PC-3 (cell line): Measurements from ENCODE around the gene EHMT2. TPM values are rescaled to one million over a fixed set of nuclear protein-coding genes. Genes with fewer than 3 reads are reported as not detected.

Experiments used
- ATAC-seq: fragments of 200-7000 bp; cut with Tn5 transposase; 2 replicates; pipeline ENCODE4 v1.9.1; 2020; ENCODE audit warnings: mild to moderate bottlenecking, moderate library complexity
- BruUV-seq: library from RNA; stranded (reverse); fragments of 400-500 nt; replicated peaks from 2 replicates; lab custom pipeline; 2021; lab: Mats Ljungman, UMichigan
- CTCF ChIA-PET: fragments of 300-600 bp; sonication (Branson Sonifier 250); formaldehyde crosslinking; loops from one replicate; lab custom pipeline; 2022; ENCODE audit warnings: antibody characterized with exemption; lab: Charles Lee
- POLR2A ChIA-PET: fragments of 300-600 bp; sonication (Branson Sonifier 250); formaldehyde crosslinking; loops from one replicate; lab custom pipeline; 2022; ENCODE audit warnings: antibody characterized with exemption; ENCODE audit not compliant: unreplicated experiment; lab: Charles Lee
- DNase-seq: peaks from one replicate; pipeline ENCODE4 v3.0.0-alpha.2; 2015
- H2AFZ ChIP-seq: fragments of 300-600 bp; sonication (generic); 2 replicates; pipeline ENCODE4 v1.6.0; 2016; ENCODE audit warnings: antibody characterized with exemption, low read length
- H3F3A ChIP-seq: fragments of 300-600 bp; sonication (generic); one replicate; pipeline ENCODE4 v1.6.0; 2017; ENCODE audit warnings: antibody characterized with exemption, low read length, control low read depth, mild to moderate bottlenecking; ENCODE audit not compliant: unreplicated experiment
- H3K27ac ChIP-seq: fragments of 300-600 bp; sonication (generic); 2 replicates; pipeline ENCODE4 v1.5.1; 2016; ENCODE audit warnings: mild to moderate bottlenecking, low read length
- H3K27me3 ChIP-seq: fragments of 300-600 bp; sonication (generic); 2 replicates; pipeline ENCODE4 v1.6.1; 2016; ENCODE audit warnings: low read length, mixed read lengths
- H3K36me3 ChIP-seq: fragments of 300-600 bp; sonication (generic); 2 replicates; pipeline ENCODE4 v1.6.1; 2016; ENCODE audit warnings: low read depth, mixed run types, low read length, mixed read lengths
- H3K4me1 ChIP-seq: fragments of 300-600 bp; sonication (generic); 2 replicates; pipeline ENCODE4 v1.5.1; 2016; ENCODE audit warnings: low read length; ENCODE audit not compliant: insufficient read depth
- H3K4me2 ChIP-seq: fragments of 300-600 bp; sonication (generic); 2 replicates; pipeline ENCODE4 v1.6.0; 2016; ENCODE audit warnings: low read length
- H3K4me3 ChIP-seq: fragments of 300-600 bp; sonication (generic); 2 replicates; pipeline ENCODE4 v1.5.1; 2016; ENCODE audit warnings: mild to moderate bottlenecking, low read length, mixed read lengths
- H3K79me2 ChIP-seq: fragments of 300-600 bp; sonication (generic); 2 replicates; pipeline ENCODE4 v1.6.1; 2017; ENCODE audit warnings: low read length, mixed read lengths
- H3K9ac ChIP-seq: fragments of 300-600 bp; sonication (generic); 2 replicates; pipeline ENCODE4 v1.6.0; 2016; ENCODE audit warnings: mild to moderate bottlenecking, low read length
- H3K9me2 ChIP-seq: fragments of 300-600 bp; sonication (generic); replicated peaks from 2 replicates; pipeline ENCODE4 v1.6.1; 2016; ENCODE audit warnings: mixed run types, low read length, mixed read lengths
- H3K9me3 ChIP-seq: fragments of 300-600 bp; sonication (generic); 2 replicates; pipeline ENCODE4 v1.6.1; 2016; ENCODE audit warnings: low read length, mixed read lengths
- H4K20me1 ChIP-seq: fragments of 300-600 bp; sonication (generic); 2 replicates; pipeline ENCODE4 v1.6.1; 2016; ENCODE audit warnings: low read length, mixed read lengths
- EZH2 ChIP-seq: fragments of 300-600 bp; sonication (generic); IDR thresholded peaks from one replicate; pipeline ENCODE4 v1.6.1; 2017; ENCODE audit warnings: antibody characterized with exemption, mild to moderate bottlenecking, low read length; ENCODE audit not compliant: unreplicated experiment
- EZH2phosphoT487 ChIP-seq: fragments of 300-600 bp; sonication (generic); IDR thresholded peaks from 2 replicates; pipeline ENCODE4 v1.6.1; 2018; ENCODE audit warnings: mild to moderate bottlenecking, antibody characterized with exemption, low read length, borderline replicate concordance
- intact Hi-C: fragments of 100-400 bp; cut with micrococcal nuclease; formaldehyde crosslinking; loops from 2 replicates; pipeline ENCODE4 v1.9.0; 2023
- total RNA-seq: library from RNA; depleted of rRNA; stranded (reverse); fragments of >200 nt; gene quantifications from 2 replicates; pipeline ENCODE4 v1.2.3, GENCODE V29; 2014
- TF ChIP-seq, protein P1 (sequence below): fragments of 300-600 bp; sonication (generic); conservative IDR thresholded peaks from 2 replicates; pipeline ENCODE4 v1.5.1; 2017; ENCODE audit warnings: antibody characterized with exemption, low read depth, mild to moderate bottlenecking, low read length

Gene EHMT2
- total RNA-seq, 1 experiment from 2014 or later: 74.5 TPM

DNA sequence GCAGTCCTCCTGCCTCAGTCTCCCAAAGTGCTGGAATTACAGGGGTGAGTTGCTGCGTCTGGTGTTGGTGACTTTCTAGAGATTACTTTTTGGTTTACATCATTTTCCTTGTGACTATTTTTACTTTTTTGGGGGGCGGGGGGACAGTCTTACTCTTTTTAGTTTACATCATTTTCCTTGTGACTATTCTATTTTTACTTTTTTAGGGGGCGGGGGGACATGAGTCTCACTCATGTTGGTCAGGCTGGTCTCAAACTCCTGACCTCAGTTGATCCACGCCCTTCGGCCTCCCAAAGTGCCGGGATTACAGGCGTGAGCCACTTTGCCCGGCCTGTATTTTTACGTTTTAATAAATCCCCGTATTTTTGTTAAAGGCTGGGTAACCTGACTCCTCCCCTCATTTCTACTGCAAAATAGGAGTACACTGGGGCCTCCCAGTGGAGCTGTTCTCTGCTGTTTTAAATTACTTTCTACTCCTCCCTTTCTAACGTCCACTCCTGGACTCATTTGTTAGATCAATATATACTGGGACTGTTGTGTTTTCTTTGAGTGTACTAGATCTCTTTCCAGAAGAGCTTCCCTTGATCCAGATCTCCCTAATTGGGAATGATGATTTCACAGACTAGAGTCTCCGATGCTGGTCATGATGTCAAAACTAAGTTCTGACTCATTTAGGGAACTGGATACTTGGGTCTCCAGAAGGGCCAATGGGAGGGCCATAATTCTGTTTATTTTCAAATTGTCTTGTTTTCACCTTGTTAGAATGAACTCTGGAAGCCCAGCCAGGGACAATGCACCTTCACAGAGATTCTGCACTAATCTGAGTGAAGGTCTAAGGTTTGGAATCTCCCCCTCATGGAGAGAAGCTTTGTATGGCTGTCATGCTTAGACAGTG, 60.8 kb downstream of the EHMT2 start:
- peak overlapping the region; percentile 98 for H3K9ac ChIP-seq
- ATAC-seq (no peak), DNase-seq (peak; percentile 38)
- H2AFZ ChIP-seq: no peak overlapping the region
- H3K4me1 ChIP-seq: peaks cover 18% of the 10 kb centered on the region
- intact Hi-C loops: loop anchor here (10.0 kb wide), 1 partner anchor 152 kb away; the partner anchor contains the start of gene LY6G5C
- H4K20me1 ChIP-seq: peaks cover 43% of the 10 kb centered on the region
- peaks cover 40% of the 10 kb centered on the region for H3F3A ChIP-seq
- no peaks in the 10 kb centered on the region for H3K9me2 ChIP-seq
- ChIA-PET POLR2A (interaction anchor here (0.6 kb wide), 2 partner anchors 17 to 855 kb away, joined by 3 to 4 read pairs; no protein-coding TSS in a partner anchor), CTCF (interaction anchor here (0.6 to 0.7 kb wide), 3 partner anchors 26 to 64 kb away, joined by 3 read pairs; no protein-coding TSS in a partner anchor)
- TF ChIP-seq EZH2: no peak
- TF ChIP-seq EZH2phosphoT487: no peak
- TF ChIP-seq, protein P1, sequence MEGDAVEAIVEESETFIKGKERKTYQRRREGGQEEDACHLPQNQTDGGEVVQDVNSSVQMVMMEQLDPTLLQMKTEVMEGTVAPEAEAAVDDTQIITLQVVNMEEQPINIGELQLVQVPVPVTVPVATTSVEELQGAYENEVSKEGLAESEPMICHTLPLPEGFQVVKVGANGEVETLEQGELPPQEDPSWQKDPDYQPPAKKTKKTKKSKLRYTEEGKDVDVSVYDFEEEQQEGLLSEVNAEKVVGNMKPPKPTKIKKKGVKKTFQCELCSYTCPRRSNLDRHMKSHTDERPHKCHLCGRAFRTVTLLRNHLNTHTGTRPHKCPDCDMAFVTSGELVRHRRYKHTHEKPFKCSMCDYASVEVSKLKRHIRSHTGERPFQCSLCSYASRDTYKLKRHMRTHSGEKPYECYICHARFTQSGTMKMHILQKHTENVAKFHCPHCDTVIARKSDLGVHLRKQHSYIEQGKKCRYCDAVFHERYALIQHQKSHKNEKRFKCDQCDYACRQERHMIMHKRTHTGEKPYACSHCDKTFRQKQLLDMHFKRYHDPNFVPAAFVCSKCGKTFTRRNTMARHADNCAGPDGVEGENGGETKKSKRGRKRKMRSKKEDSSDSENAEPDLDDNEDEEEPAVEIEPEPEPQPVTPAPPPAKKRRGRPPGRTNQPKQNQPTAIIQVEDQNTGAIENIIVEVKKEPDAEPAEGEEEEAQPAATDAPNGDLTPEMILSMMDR: peak; percentile 34; the same call in 1 of the 2 replicates
- H3K79me2 ChIP-seq: peaks cover 62% of the 10 kb centered on the region
- H3K9me3 ChIP-seq: no peaks in the 10 kb centered on the region
- peaks cover 45% of the 10 kb centered on the region for H3K36me3 ChIP-seq
- peak overlapping the region; percentile 92 for H3K4me2 ChIP-seq
- no TSS peak for BruUV-seq
- H3K27ac ChIP-seq: peak overlapping the region; percentile 16
- no peaks in the 10 kb centered on the region for H3K27me3 ChIP-seq
- peak overlapping the region; percentile 97 for H3K4me3 ChIP-seq

DNA sequence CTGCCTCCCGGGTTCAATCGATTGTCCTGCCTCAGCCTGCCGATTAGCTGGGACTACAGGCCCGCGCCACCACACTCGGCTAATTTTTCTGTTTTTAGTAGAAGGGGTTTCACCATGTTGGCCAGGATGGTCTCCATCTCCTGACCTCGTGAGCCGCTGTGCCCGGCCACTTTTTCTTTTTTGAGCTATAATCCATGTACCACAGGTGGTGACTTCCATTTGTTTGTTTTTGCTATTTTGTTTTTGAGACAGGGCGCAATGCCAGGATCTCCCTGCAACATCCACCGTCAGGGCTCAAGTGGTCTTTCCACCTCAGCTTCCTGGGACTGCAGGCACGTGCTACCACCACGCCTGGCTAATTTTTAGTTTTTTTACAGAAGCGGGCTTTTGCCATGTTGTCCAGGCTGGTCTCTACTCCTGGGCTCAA, 61.4 kb downstream of the EHMT2 start:
- ChIA-PET CTCF (interaction anchor here (0.7 kb wide), 1 partner anchor 63 kb away, joined by 3 read pairs; no protein-coding TSS in a partner anchor), POLR2A (interaction anchor here (0.6 kb wide), 2 partner anchors 8 to 17 kb away, joined by 4 read pairs; partner anchors contain the start of gene HSPA1B)
- TF ChIP-seq EZH2: no peak
- TF ChIP-seq, protein P1: no peak
- no peak for TF ChIP-seq EZH2phosphoT487
- H3K79me2 ChIP-seq: peaks cover 69% of the 10 kb centered on the region
- no TSS peak for BruUV-seq
- no peaks in the 10 kb centered on the region for H3K9me2 ChIP-seq
- H3K4me2 ChIP-seq: peak overlapping the region; percentile 92
- H4K20me1 ChIP-seq: peaks cover 48% of the 10 kb centered on the region
- H3K36me3 ChIP-seq: peaks cover 45% of the 10 kb centered on the region
- no peaks in the 10 kb centered on the region for H3K9me3 ChIP-seq
- H3K27ac ChIP-seq: peak overlapping the region; percentile 16
- H3F3A ChIP-seq: peaks cover 40% of the 10 kb centered on the region
- H3K4me3 ChIP-seq: peak overlapping the region; percentile 97
- peak overlapping the region; percentile 98 for H3K9ac ChIP-seq
- peaks cover 25% of the 10 kb centered on the region for H3K4me1 ChIP-seq
- intact Hi-C loops: loop anchor here (10.0 kb wide), 1 partner anchor 151 kb away; the partner anchor contains the start of gene LY6G5C
- H2AFZ ChIP-seq: no peak overlapping the region
- no peak for DNase-seq
- no peaks in the 10 kb centered on the region for H3K27me3 ChIP-seq
- no peak for ATAC-seq
